Parathyroid adenoma (tissue), 2 donors: Measurements from ENCODE around the gene NRIP1.

Experiments
- H2AFZ ChIP-seq: fragments of 300-600 bp; sonication (generic); one replicate; pipeline ENCODE4 v1.7.0; 2017; ENCODE audit warnings: antibody characterized with exemption, mild to moderate bottlenecking
- H3K27ac ChIP-seq: fragments of 300-600 bp; sonication (generic); one replicate; pipeline ENCODE4 v1.7.0; 2017
- H3K27me3 ChIP-seq: fragments of 300-600 bp; sonication (generic); one replicate; pipeline ENCODE4 v1.7.0; 2017; ENCODE audit warnings: low read length; ENCODE audit not compliant: control insufficient read depth, insufficient read depth
- H3K36me3 ChIP-seq: fragments of 300-600 bp; sonication (generic); one replicate; pipeline ENCODE4 v1.7.0; 2017; ENCODE audit warnings: low read length; ENCODE audit not compliant: control insufficient read depth, insufficient read depth
- H3K4me1 ChIP-seq: fragments of 300-600 bp; sonication (generic); one replicate; pipeline ENCODE4 v1.7.0; 2017; ENCODE audit warnings: control low read depth
- H3K4me2 ChIP-seq: fragments of 300-600 bp; sonication (generic); one replicate; pipeline ENCODE4 v1.7.0; 2017; ENCODE audit warnings: low read length
- H3K4me3 ChIP-seq: fragments of 300-600 bp; sonication (generic); one replicate; pipeline ENCODE4 v1.7.0; 2017; ENCODE audit warnings: low read depth, low read length
- H3K79me2 ChIP-seq: fragments of 300-600 bp; sonication (generic); one replicate; pipeline ENCODE4 v1.7.0; 2017; ENCODE audit warnings: control low read depth
- H3K9ac ChIP-seq: fragments of 300-600 bp; sonication (generic); one replicate; pipeline ENCODE4 v1.7.0; 2017; ENCODE audit warnings: mild to moderate bottlenecking
- H3K9me3 ChIP-seq: fragments of 300-600 bp; sonication (generic); one replicate; pipeline ENCODE4 v1.7.0; 2017; ENCODE audit warnings: low read length; ENCODE audit not compliant: control insufficient read depth
- CTCF ChIP-seq: fragments of 300-600 bp; sonication (generic); IDR thresholded peaks from one replicate; pipeline ENCODE4 v1.7.0; 2017; ENCODE audit warnings: antibody characterized with exemption, mild to moderate bottlenecking
- donor health status: primary hyperparathyroidism.

The NRIP1 gene

DNA sequence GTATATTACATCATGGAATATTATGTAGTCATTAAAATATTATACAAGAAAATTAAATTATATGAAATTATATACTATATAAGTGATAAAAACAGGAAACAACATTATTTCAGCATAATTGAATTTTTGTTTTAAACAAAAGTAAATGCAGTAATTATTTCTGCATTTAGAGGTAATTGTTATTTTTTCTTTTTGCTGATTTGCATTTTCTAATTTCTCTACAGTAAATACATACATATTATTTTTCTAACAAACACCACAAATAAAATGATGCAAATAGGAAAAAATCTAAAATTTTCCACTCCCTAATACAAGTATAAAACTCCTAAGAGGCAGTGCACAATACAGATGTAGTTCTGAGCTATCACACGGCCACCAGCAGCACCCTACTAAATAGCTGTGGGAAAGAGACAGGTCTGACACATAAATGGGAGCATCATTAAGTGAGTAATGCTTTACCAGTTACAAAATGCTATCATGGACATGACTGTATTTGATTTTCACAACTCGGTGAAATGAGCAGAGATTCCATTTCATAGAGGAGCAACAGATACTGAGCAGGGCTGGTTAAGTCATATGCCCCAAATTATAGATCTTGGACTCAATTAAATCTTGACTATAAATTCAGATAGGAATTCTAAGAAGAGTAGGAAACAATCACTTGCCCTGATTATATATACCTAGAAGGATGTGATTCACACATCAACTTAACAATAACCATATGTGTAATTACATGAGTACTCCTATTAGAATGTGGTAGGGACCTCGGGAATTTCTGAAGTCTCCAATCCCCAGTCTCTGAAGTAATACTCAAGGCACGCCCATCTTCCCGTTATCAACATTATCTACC lies 49.0 kb downstream of the NRIP1 start:
- Histone ChIP-seq H2AFZ (no peak overlapping the region), H3K4me2 (no peak overlapping the region), H3K27me3 (no peaks in the 10 kb centered on the region), H3K9me3 (no peaks in the 10 kb centered on the region), H3K36me3 (no peaks in the 10 kb centered on the region), H3K79me2 (peaks cover 7% of the 10 kb centered on the region), H3K4me3 (no peak overlapping the region), H3K4me1 (no peaks in the 10 kb centered on the region), H3K27ac (no peak overlapping the region), H3K9ac (no peak overlapping the region)
- TF ChIP-seq CTCF: no peak

DNA sequence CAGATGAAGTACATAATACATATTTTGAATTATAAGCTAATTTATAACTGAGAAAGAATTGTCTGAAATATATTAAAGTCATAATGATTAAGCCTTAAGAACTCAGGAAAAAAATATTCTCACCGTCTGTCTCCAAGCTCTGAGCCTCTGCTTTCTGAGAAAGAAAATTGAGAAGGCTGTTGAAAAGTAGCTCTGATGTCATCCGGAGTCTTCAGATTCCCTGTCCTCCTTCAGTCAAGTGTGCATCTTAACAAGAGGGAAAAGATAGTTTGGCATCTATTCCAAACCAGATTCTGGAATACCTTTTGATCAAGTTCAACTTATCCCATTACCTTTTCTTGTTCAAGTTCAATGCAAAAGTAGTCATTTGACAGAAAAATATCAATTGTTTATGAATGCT lies 50.6 kb downstream of the NRIP1 start:
- no peak overlapping the region for H3K4me3 ChIP-seq
- no peak overlapping the region for H3K27ac ChIP-seq
- H3K36me3 ChIP-seq: no peaks in the 10 kb centered on the region
- H3K4me1 ChIP-seq: no peaks in the 10 kb centered on the region
- H3K9ac ChIP-seq: no peak overlapping the region
- H3K79me2 ChIP-seq: peaks cover 7% of the 10 kb centered on the region
- no peak for TF ChIP-seq CTCF
- H3K9me3 ChIP-seq: no peaks in the 10 kb centered on the region
- H3K4me2 ChIP-seq: no peak overlapping the region
- no peaks in the 10 kb centered on the region for H3K27me3 ChIP-seq
- no peak overlapping the region for H2AFZ ChIP-seq

GRCh38 chr21:15011967-15012366 lies 52.8 kb downstream of the NRIP1 start:
- Histone ChIP-seq H3K4me1 (no peaks in the 10 kb centered on the region), H3K4me2 (no peak overlapping the region), H3K79me2 (peaks cover 7% of the 10 kb centered on the region), H3K36me3 (no peaks in the 10 kb centered on the region), H3K9ac (no peak overlapping the region), H3K4me3 (no peak overlapping the region), H3K9me3 (no peaks in the 10 kb centered on the region), H2AFZ (no peak overlapping the region), H3K27me3 (no peaks in the 10 kb centered on the region), H3K27ac (no peak overlapping the region)
- TF ChIP-seq CTCF: no peak

- Histone ChIP-seq H3K4me2 (no peak overlapping the region), H3K36me3 (no peaks in the 10 kb centered on the region), H3K9me3 (no peaks in the 10 kb centered on the region), H3K27ac (no peak overlapping the region), H3K9ac (no peak overlapping the region), H3K79me2 (peaks cover 6% of the 10 kb centered on the region), H2AFZ (no peak overlapping the region), H3K4me1 (peaks cover 6% of the 10 kb centered on the region), H3K27me3 (no peaks in the 10 kb centered on the region), H3K4me3 (no peak overlapping the region)
- no peak for TF ChIP-seq CTCF
These were observed 54.2 kb downstream of the NRIP1 start for GRCh38 chr21:15010645-15011044.
